ENCODE results near the gene PARD6G. TPM values are rescaled to one million over a fixed set of nuclear protein-coding genes. Genes with fewer than 3 reads are reported as not detected.
"Not testable (repeated sequence)": the region's sequence is repeated elsewhere in the genome, so short reads cannot be mapped to it uniquely, and the experiment has no call there.

PARD6G gene
- total and polyA plus RNA-seq, 9 of the 15 experiments (the other 6 are each of a cell fraction or from before 2014, with no cell fraction given) = 0.03 to 1.2 (median 0.26) TPM

GRCh38 chr18:80238651-80239260 lies 8.6 kb downstream of the PARD6G start:
- BruUV-seq (replicated peaks) = no TSS peak
- no peak for ATAC-seq
- in situ Hi-C loops (cut with MboI) (no loop called here), intact Hi-C loops (cut with micrococcal nuclease) (no loop called here)
- ChIA-PET POLR2A (no interaction called here), CTCF (ENCODE audit: low intra/inter-chr PET ratio) (no interaction called here)
- no peaks in the 10 kb centered on the region for H3K36me3 ChIP-seq (ENCODE audit: control insufficient read depth, insufficient read depth, low read length)
- H3K4me3 ChIP-seq = no peak overlapping the region
- no peak overlapping the region for H2AFZ ChIP-seq (ENCODE audit: low read depth, low read length)
- peaks cover 0 to 17% of the 10 kb centered on the region in 2 experiments; a peak in 2 of 5 replicates for H3K27me3 ChIP-seq (ENCODE audit: control insufficient read depth in 2 of 2, insufficient read depth in 2 of 2, low read length in 2 of 2)
- FAIRE-seq = no peak
- DNase-seq (ENCODE audit: extremely low read depth in 1 of 4, low spot score in 3 of 4) = no peak
- no peaks in the 10 kb centered on the region for H3K9me3 ChIP-seq (replicated peaks; ENCODE audit: control insufficient read depth, insufficient read depth, low read depth, low read length)
- no peaks in the 10 kb centered on the region for H3K9me1 ChIP-seq (ENCODE audit: control insufficient read depth, insufficient read depth, low read length)
- H3K4me2 ChIP-seq (ENCODE audit: insufficient read depth, low read length) = no peak overlapping the region
- H3K4me1 ChIP-seq (replicated peaks in 1 of 2; ENCODE audit: control insufficient read depth in 2 of 2, insufficient read depth in 2 of 2, low read length in 2 of 2) = no peaks in the 10 kb centered on the region; a peak in 1 of 5 replicates
- no peaks in the 10 kb centered on the region for H3K79me2 ChIP-seq (ENCODE audit: control insufficient read depth, insufficient read depth, low read length)
- H3K9ac ChIP-seq (ENCODE audit: insufficient read depth in 1 of 2, low read depth in 2 of 2, low read length in 2 of 2) = no peak overlapping the region
- no peak for TF ChIP-seq ZNF316 (IDR thresholded peaks at IDR 0.05)
- TF ChIP-seq ZNF444 (CRISPR knock-in tag; IDR thresholded peaks at IDR 0.05) = no peak
- no peak for TF ChIP-seq CBX2 (IDR thresholded peaks at IDR 0.05; ENCODE audit: insufficient read depth, low read length, poor library complexity, severe bottlenecking)
- TF ChIP-seq E2F3 (CRISPR knock-in tag; IDR thresholded peaks at IDR 0.05) = no peak
- no peak for TF ChIP-seq FOXM1 (IDR thresholded peaks at IDR 0.05; ENCODE audit: low read depth)
- TF ChIP-seq FOXM1 (CRISPR knock-in tag; IDR thresholded peaks at IDR 0.05; ENCODE audit: low read depth) = no peak
- no peak for TF ChIP-seq NEUROD1 (IDR thresholded peaks at IDR 0.05; ENCODE audit: borderline replicate concordance, low read depth, low read length, partially characterized antibody)
- TF ChIP-seq ZNF830 (CRISPR knock-in tag; IDR thresholded peaks at IDR 0.05) = no peak
- no peak for TF ChIP-seq GTF2B (IDR thresholded peaks at IDR 0.05; ENCODE audit: extremely low read depth, insufficient read length)
- no peak for TF ChIP-seq XRCC3 (IDR thresholded peaks at IDR 0.05)
- no peak for TF ChIP-seq SMAD4 (CRISPR knock-in tag; conservative IDR thresholded peaks at IDR 0.05)
- TF ChIP-seq ZNF124 (CRISPR knock-in tag; IDR thresholded peaks at IDR 0.05) = no peak
- TF ChIP-seq KLF10 (CRISPR knock-in tag; IDR thresholded peaks at IDR 0.05) = no peak
- no peak for TF ChIP-seq HNRNPLL (IDR thresholded peaks at IDR 0.05; ENCODE audit: low read depth, low read length, poor library complexity, severe bottlenecking)
- no peak for TF ChIP-seq SRF (CRISPR knock-in tag; IDR thresholded peaks at IDR 0.05)
- no peak for TF ChIP-seq ZNF347 (CRISPR knock-in tag; IDR thresholded peaks at IDR 0.05; ENCODE audit: low read depth)
- H4K20me1 ChIP-seq (replicated peaks; ENCODE audit: control insufficient read depth, insufficient read depth, low read length) = no peaks in the 10 kb centered on the region
- H3K27ac ChIP-seq (ENCODE audit: extremely low read depth, low read depth, low read length) = no peak overlapping the region
- 3% methylated on average over 6 of the region's 12 CpGs for WGBS (ENCODE audit: insufficient coverage, low coverage, missing lambda C conversion rate)

- H3K79me2 ChIP-seq (ENCODE audit: control insufficient read depth, insufficient read depth, low read length); H3K9me1 ChIP-seq (ENCODE audit: control insufficient read depth, insufficient read depth, low read length); POLR2A ChIA-PET; H3K36me3 ChIP-seq (ENCODE audit: control insufficient read depth, insufficient read depth, low read length); DNase-seq (ENCODE audit: extremely low read depth in 1 of 4, low spot score in 3 of 4); H3K9me3 ChIP-seq (replicated peaks; ENCODE audit: control insufficient read depth, insufficient read depth, low read depth, low read length); H3K9ac ChIP-seq (ENCODE audit: insufficient read depth in 1 of 2, low read depth in 2 of 2, low read length in 2 of 2); H3K27ac ChIP-seq (ENCODE audit: extremely low read depth, low read depth, low read length); H3K4me2 ChIP-seq (ENCODE audit: insufficient read depth, low read length); ATAC-seq; BruUV-seq (replicated peaks); H3K4me3 ChIP-seq; H2AFZ ChIP-seq (ENCODE audit: low read depth, low read length); intact Hi-C loops (cut with micrococcal nuclease); FAIRE-seq; in situ Hi-C loops (cut with MboI); H3K4me1 ChIP-seq (replicated peaks in 1 of 2; ENCODE audit: control insufficient read depth in 2 of 2, insufficient read depth in 2 of 2, low read length in 2 of 2); CTCF ChIA-PET (ENCODE audit: low intra/inter-chr PET ratio); H4K20me1 ChIP-seq (replicated peaks; ENCODE audit: control insufficient read depth, insufficient read depth, low read length): not testable (repeated sequence)
- peaks cover 0 to 16% of the 10 kb centered on the region in 2 experiments; a peak in 1 of 5 replicates for H3K27me3 ChIP-seq (ENCODE audit: control insufficient read depth in 2 of 2, insufficient read depth in 2 of 2, low read length in 2 of 2)
Measured at GRCh38 chr18:80237519-80237918, 9.8 kb downstream of the PARD6G start.
